ENCODE results near the gene ZNF438. TPM values are rescaled to one million over a fixed set of nuclear protein-coding genes. Genes with fewer than 3 reads are reported as not detected.

ZNF438 gene
- total RNA-seq, 1 experiment from 2014 or later = 0.83 TPM

GRCh38 chr10:30988831-30989435 is 42.7 kb downstream of the ZNF438 start:
- Histone ChIP-seq H3K27ac (ENCODE audit: insufficient read length, low read depth, low read length) (no peak overlapping the region), H2BK12ac (ENCODE audit: insufficient read length, low read depth, low read length) (no peak overlapping the region), H2BK15ac (ENCODE audit: low read depth, low read length) (no peak overlapping the region), H3K79me2 (ENCODE audit: insufficient read depth, low read length) (no peaks in the 10 kb centered on the region), H4K8ac (replicated peaks; ENCODE audit: insufficient read length, low read depth, low read length) (no peak overlapping the region), H3K27me3 (ENCODE audit: insufficient read depth, low read length) (no peaks in the 10 kb centered on the region), H3K79me1 (ENCODE audit: insufficient read depth, low read depth, low read length, poor library complexity, severe bottlenecking) (no peaks in the 10 kb centered on the region), H3K4ac (ENCODE audit: low read depth, low read length) (no peak overlapping the region), H2AK5ac (ENCODE audit: insufficient read length, low read length) (no peak overlapping the region), H4K91ac (ENCODE audit: insufficient read length, low read depth, low read length) (no peak overlapping the region), H3K56ac (ENCODE audit: insufficient read length, low read depth, low read length) (no peak overlapping the region), H4K20me1 (ENCODE audit: control insufficient read depth, insufficient read depth, insufficient read length) (no peaks in the 10 kb centered on the region), H3K9me3 (ENCODE audit: control insufficient read depth, low read depth, low read length) (no peaks in the 10 kb centered on the region), H3T11ph (ENCODE audit: low read length) (no peak overlapping the region), H4K5ac (ENCODE audit: insufficient read length, low read depth, low read length) (no peak overlapping the region), H3K14ac (ENCODE audit: insufficient read depth, low read length) (no peak overlapping the region), H3K18ac (ENCODE audit: insufficient read length, low read depth, low read length) (no peak overlapping the region), H3K9ac (ENCODE audit: extremely low read depth, insufficient read length, low read length) (no peak overlapping the region), H2BK120ac (ENCODE audit: low read depth, low read length, poor library complexity, severe bottlenecking) (no peak overlapping the region), H3K4me2 (ENCODE audit: insufficient read depth, insufficient read length, low read length) (no peak overlapping the region), H2BK5ac (ENCODE audit: insufficient read length, low read length) (no peak overlapping the region), H3K4me1 (ENCODE audit: insufficient read depth, low read length) (no peaks in the 10 kb centered on the region), H3K23me2 (ENCODE audit: insufficient read length, low read depth, low read length, poor library complexity, severe bottlenecking) (no peaks in the 10 kb centered on the region), H2BK20ac (ENCODE audit: low read depth, low read length, poor library complexity, severe bottlenecking) (no peak overlapping the region), H3K23ac (ENCODE audit: insufficient read length, low read depth, low read length) (no peak overlapping the region), H2AFZ (ENCODE audit: low read length) (no peak overlapping the region)
- H3K27ac Mint-ChIP-seq = no peak overlapping the region
- peaks cover 8 to 10% (median 9%) of the 10 kb centered on the region in 3 experiments; a peak in 6 of 7 replicates for H3K36me3 Mint-ChIP-seq (ENCODE audit: insufficient read depth in 1 of 3, low read depth in 3 of 3)
- TF ChIP-seq CTCF (conservative IDR thresholded peaks at IDR 0.05) = no peak
- no peak for DNase-seq
- H3K4me3 Mint-ChIP-seq = no peak overlapping the region
- no CpG with 5 or more reads among the region's 1 CpG for WGBS (ENCODE audit: extremely low coverage, insufficient read length, low lambda C conversion rate)
- H3K9me3 Mint-ChIP-seq = peaks cover 6 to 12% of the 10 kb centered on the region in 2 experiments; a peak in 3 of 5 replicates
- no peaks in the 10 kb centered on the region for H3K4me1 Mint-ChIP-seq
- H3K27me3 Mint-ChIP-seq (ENCODE audit: low read depth) = no peaks in the 10 kb centered on the region
